SKM-1 (cell line): ENCODE measurements around the gene RSL24D1.
"Not testable (repeated sequence)": the region's sequence is repeated elsewhere in the genome, so short reads cannot be mapped to it uniquely, and the experiment has no call there.

Experiments used
- DNase-seq: peaks from one replicate; lab custom pipeline; 2025; ENCODE audit not compliant: unreplicated experiment; lab: John Stamatoyannopoulos, UW

RSL24D1 gene

GRCh38 chr15:55218056-55218455 lies 21.3 kb upstream of the RSL24D1 start:
- no peak for DNase-seq

GRCh38 chr15:55204464-55204863 lies 7.7 kb upstream of the RSL24D1 start:
- DNase-seq: no peak

GRCh38 chr15:55202206-55202605 lies 5.5 kb upstream of the RSL24D1 start:
- DNase-seq: no peak

- no peak for DNase-seq
These were observed 2.0 kb upstream of the RSL24D1 start for GRCh38 chr15:55198706-55199105.

- no peak for DNase-seq
These were observed 978 bp upstream of the RSL24D1 start for GRCh38 chr15:55197719-55198118.

- no peak for DNase-seq
These were observed 593 bp upstream of the RSL24D1 start for GRCh38 chr15:55197362-55197705.

GRCh38 chr15:55195996-55196395 lies 745 bp downstream of the RSL24D1 start:
- peak; percentile 9 for DNase-seq

GRCh38 chr15:55194256-55194655 lies 2.5 kb downstream of the RSL24D1 start:
- no peak for DNase-seq

GRCh38 chr15:55186331-55186730 lies 10.4 kb downstream of the RSL24D1 start:
- no peak for DNase-seq

- DNase-seq: no peak
These were observed 13.1 kb downstream of the RSL24D1 start for GRCh38 chr15:55183679-55184078.

GRCh38 chr15:55179141-55179540 lies 17.6 kb downstream of the RSL24D1 start:
- no peak for DNase-seq

- no peak for DNase-seq
These were observed 26.4 kb downstream of the RSL24D1 start for GRCh38 chr15:55170361-55170760.

GRCh38 chr15:55168350-55168974 lies 28.3 kb downstream of the RSL24D1 start:
- DNase-seq: peak; percentile 55

- no peak for DNase-seq
These were observed 32.5 kb downstream of the RSL24D1 start for GRCh38 chr15:55164284-55164683.

GRCh38 chr15:55151631-55152030 lies 45.1 kb downstream of the RSL24D1 start:
- no peak for DNase-seq

- not testable (repeated sequence) for DNase-seq
These were observed 53.6 kb downstream of the RSL24D1 start for GRCh38 chr15:55143132-55143531.

GRCh38 chr15:55133972-55134371 lies 62.8 kb downstream of the RSL24D1 start:
- DNase-seq: no peak

GRCh38 chr15:55132672-55133071 lies 64.1 kb downstream of the RSL24D1 start:
- no peak for DNase-seq
